Activated CD8-positive, alpha-beta memory T cell treated with anti-CD3 and anti-CD28 coated beads, Interleukin-2, amount 10 ng/mL, durations not matched to agents 7 days and 5 days (primary cell): ENCODE data around the gene PIN1. TPM values are rescaled to one million over a fixed set of nuclear protein-coding genes. Genes with fewer than 3 reads are reported as not detected.
A peak's percentile ranks its signal among the peaks of the same experiment; 100 is the strongest.
"Not testable (repeated sequence)": the region's sequence is repeated elsewhere in the genome, so short reads cannot be mapped to it uniquely, and the experiment has no call there.

Source experiments
- ATAC-seq: fragments of 150-1000 bp; cut with Tn5 transposase; one replicate; pipeline ENCODE4 v1.10.0; 2021; ENCODE audit warnings: moderate library complexity
- CTCF ChIA-PET: fragments of 350-600 bp; sonication (Branson Sonifier 250); formaldehyde crosslinking; loops from one replicate; lab custom pipeline; 2021; ENCODE audit warnings: antibody characterized with exemption; lab: Charles Lee
- DNase-seq: peaks from one replicate; pipeline ENCODE4 v3.0.0-alpha.2; 2020
- H3K27ac Mint-ChIP-seq: one replicate; pipeline ENCODE4 v1.8.0; 2021; ENCODE audit warnings: mild to moderate bottlenecking, mixed read lengths
- H3K27me3 Mint-ChIP-seq: one replicate; pipeline ENCODE4 v1.8.0; 2021; ENCODE audit warnings: mixed read lengths
- H3K36me3 Mint-ChIP-seq: one replicate; pipeline ENCODE4 v1.8.0; 2021; ENCODE audit warnings: mild to moderate bottlenecking, mixed read lengths
- H3K4me1 Mint-ChIP-seq: one replicate; pipeline ENCODE4 v1.8.0; 2021; ENCODE audit warnings: mixed read lengths
- H3K4me3 Mint-ChIP-seq: one replicate; pipeline ENCODE4 v1.8.0; 2021; ENCODE audit warnings: mild to moderate bottlenecking, moderate library complexity, mixed read lengths
- H3K9me3 Mint-ChIP-seq: one replicate; pipeline ENCODE4 v1.8.0; 2022; ENCODE audit warnings: low read depth, mixed read lengths
- total RNA-seq, 2 experiments: library from RNA; stranded (reverse); gene quantifications; one replicate each; pipeline ENCODE4 v1.2.3, GENCODE V29; 2021

The PIN1 gene
- total RNA-seq: 100 to 1,000 TPM; 103 to 116 TPM

GRCh38 chr19:9834726-9835506 is at the start of gene PIN1:
TSS of gene PIN1 (plus strand) at chr19:9835318. CDS start at chr19:9835345, 27 bp downstream.
- Mint-ChIP-seq H3K9me3 (no peaks in the 10 kb centered on the region), H3K27ac (peak within 1 kb of the TSS; percentile 92), H3K27me3 (no peaks in the 10 kb centered on the region), H3K4me3 (peak within 1 kb of the TSS; percentile 90), H3K4me1 (peaks cover 27% of the 10 kb centered on the region), H3K36me3 (peaks cover 17% of the 10 kb centered on the region)
- ATAC-seq (peak; percentile 98), DNase-seq (peak; percentile 100)
- CTCF ChIA-PET: interaction anchor here (0.6 to 1.5 kb wide), 11 partner anchors 8 to 165 kb away, joined by 3 to 10 read pairs (median 3); partner anchors contain the start of genes FBXL12 and ZNF846

GRCh38 chr19:9785367-9786331 is 49.5 kb upstream of the PIN1 start:
- CTCF ChIA-PET: interaction anchor here (0.6 to 0.9 kb wide), 4 partner anchors 14 to 1082 kb away, joined by 3 to 4 read pairs (median 4); no protein-coding TSS in a partner anchor
- peak; percentile 99 for DNase-seq
- H3K27me3 Mint-ChIP-seq: no peaks in the 10 kb centered on the region
- peak; percentile 90 for ATAC-seq
- H3K27ac Mint-ChIP-seq: peak overlapping the region; percentile 92
- peaks cover 24% of the 10 kb centered on the region for H3K4me1 Mint-ChIP-seq
- peak overlapping the region; percentile 75 for H3K4me3 Mint-ChIP-seq
- peaks cover 4% of the 10 kb centered on the region for H3K36me3 Mint-ChIP-seq
- no peaks in the 10 kb centered on the region for H3K9me3 Mint-ChIP-seq

- Mint-ChIP-seq H3K36me3 (peaks cover 4% of the 10 kb centered on the region), H3K4me1 (peaks cover 27% of the 10 kb centered on the region), H3K4me3 (peak overlapping the region; percentile 75), H3K27ac (peak overlapping the region; percentile 92), H3K9me3 (no peaks in the 10 kb centered on the region), H3K27me3 (no peaks in the 10 kb centered on the region)
- CTCF ChIA-PET: interaction anchor here (0.6 kb wide), 1 partner anchor 1081 kb away, joined by 4 read pairs; no protein-coding TSS in a partner anchor
- ATAC-seq: no peak
- no peak for DNase-seq
Measured at GRCh38 chr19:9786342-9786741, 48.8 kb upstream of the PIN1 start.

GRCh38 chr19:9786819-9787218 is 48.3 kb upstream of the PIN1 start:
- H3K36me3 Mint-ChIP-seq: peaks cover 4% of the 10 kb centered on the region
- H3K4me1 Mint-ChIP-seq: peaks cover 30% of the 10 kb centered on the region
- H3K27me3 Mint-ChIP-seq: no peaks in the 10 kb centered on the region
- H3K9me3 Mint-ChIP-seq: no peaks in the 10 kb centered on the region
- H3K27ac Mint-ChIP-seq: peak overlapping the region; percentile 77
- CTCF ChIA-PET: no interaction called here
- H3K4me3 Mint-ChIP-seq: peak overlapping the region; percentile 75
- DNase-seq (no peak), ATAC-seq (no peak)

- not testable (repeated sequence) for H3K9me3 Mint-ChIP-seq, H3K36me3 Mint-ChIP-seq, DNase-seq, H3K27ac Mint-ChIP-seq, ATAC-seq, H3K27me3 Mint-ChIP-seq, H3K4me3 Mint-ChIP-seq
- CTCF ChIA-PET: interaction anchor here (0.8 kb wide), 1 partner anchor 30 kb away, joined by 3 read pairs; the partner anchor contains the start of gene FBXL12
- peaks cover 36% of the 10 kb centered on the region for H3K4me1 Mint-ChIP-seq
Measured at GRCh38 chr19:9788604-9789003, 46.5 kb upstream of the PIN1 start.

GRCh38 chr19:9789066-9789465 is 46.1 kb upstream of the PIN1 start:
- H3K4me3 Mint-ChIP-seq: no peak overlapping the region
- H3K27me3 Mint-ChIP-seq: no peaks in the 10 kb centered on the region
- ATAC-seq (no peak), DNase-seq (no peak)
- H3K4me1 Mint-ChIP-seq: peaks cover 35% of the 10 kb centered on the region
- H3K27ac Mint-ChIP-seq: no peak overlapping the region
- CTCF ChIA-PET: no interaction called here
- H3K36me3 Mint-ChIP-seq: no peaks in the 10 kb centered on the region
- no peaks in the 10 kb centered on the region for H3K9me3 Mint-ChIP-seq

- peaks cover 30% of the 10 kb centered on the region for H3K4me1 Mint-ChIP-seq
- H3K27ac Mint-ChIP-seq, CTCF ChIA-PET, ATAC-seq, H3K36me3 Mint-ChIP-seq, H3K9me3 Mint-ChIP-seq, DNase-seq, H3K27me3 Mint-ChIP-seq, H3K4me3 Mint-ChIP-seq: not testable (repeated sequence)
Measured at GRCh38 chr19:9789579-9789978, 45.5 kb upstream of the PIN1 start.

GRCh38 chr19:9791073-9791367 is 44.1 kb upstream of the PIN1 start:
- not testable (repeated sequence) for ATAC-seq, H3K36me3 Mint-ChIP-seq, DNase-seq, H3K27me3 Mint-ChIP-seq, H3K9me3 Mint-ChIP-seq
- H3K4me1 Mint-ChIP-seq: peaks cover 27% of the 10 kb centered on the region
- CTCF ChIA-PET: interaction anchor here (1.0 to 1.8 kb wide), 2 partner anchors 8 to 165 kb away, joined by 3 to 8 read pairs; no protein-coding TSS in a partner anchor
- H3K4me3 Mint-ChIP-seq: peak overlapping the region; percentile 90
- H3K27ac Mint-ChIP-seq: peak overlapping the region; percentile 40

- ATAC-seq (peak; percentile 64), DNase-seq (peak; percentile 96)
- Mint-ChIP-seq H3K36me3 (no peaks in the 10 kb centered on the region), H3K9me3 (no peaks in the 10 kb centered on the region), H3K4me3 (peak overlapping the region; percentile 90), H3K4me1 (peaks cover 28% of the 10 kb centered on the region), H3K27me3 (no peaks in the 10 kb centered on the region), H3K27ac (peak overlapping the region; percentile 90)
- CTCF ChIA-PET: interaction anchor here (1.8 kb wide), 1 partner anchor 166 kb away, joined by 8 read pairs; no protein-coding TSS in a partner anchor
Measured at GRCh38 chr19:9791552-9792205, 43.4 kb upstream of the PIN1 start.

GRCh38 chr19:9792206-9793070 is 42.7 kb upstream of the PIN1 start:
- Mint-ChIP-seq H3K9me3 (no peaks in the 10 kb centered on the region), H3K36me3 (no peaks in the 10 kb centered on the region), H3K27me3 (no peaks in the 10 kb centered on the region), H3K27ac (peak overlapping the region; percentile 88), H3K4me3 (peak overlapping the region; percentile 90), H3K4me1 (peaks cover 24% of the 10 kb centered on the region)
- peak; percentile 95 for DNase-seq
- ATAC-seq: peak; percentile 63
- CTCF ChIA-PET: interaction anchor here (1.6 kb wide), 1 partner anchor 167 kb away, joined by 6 read pairs; no protein-coding TSS in a partner anchor

GRCh38 chr19:9793071-9793591 is 42.0 kb upstream of the PIN1 start:
- peaks cover 30% of the 10 kb centered on the region for H3K4me1 Mint-ChIP-seq
- DNase-seq (peak; percentile 78), ATAC-seq (peak; percentile 14)
- H3K4me3 Mint-ChIP-seq: peak overlapping the region; percentile 90
- no peaks in the 10 kb centered on the region for H3K9me3 Mint-ChIP-seq
- H3K27me3 Mint-ChIP-seq: no peaks in the 10 kb centered on the region
- CTCF ChIA-PET: interaction anchor here (0.8 to 1.6 kb wide), 4 partner anchors 10 to 588 kb away, joined by 3 to 6 read pairs (median 4); partner anchors contain the start of gene ZNF561
- H3K36me3 Mint-ChIP-seq: no peaks in the 10 kb centered on the region
- H3K27ac Mint-ChIP-seq: peak overlapping the region; percentile 88
